Raji (cell line): ENCODE data around the gene FBN1.

Experiments used
- POLR2A ChIP-seq: IDR thresholded peaks from 2 replicates; pipeline ENCODE4 v1.6.1; 2011; ENCODE audit warnings: low read depth, low read length, control low read depth; ENCODE audit not compliant: insufficient read depth

FBN1 gene

GRCh38 chr15:48645558-48646330 is at the start of gene FBN1:
Gene FBN1, minus strand, starts transcription at chr15:48645709. Its CDS starts 940 bp downstream, at chr15:48644769.
- TF ChIP-seq POLR2A = no peak

- TF ChIP-seq POLR2A = no peak
Observed at GRCh38 chr15:48693484-48693883, 48.0 kb upstream of the FBN1 start.

- no peak for TF ChIP-seq POLR2A
Observed at GRCh38 chr15:48688493-48688892, 43.0 kb upstream of the FBN1 start.

GRCh38 chr15:48683991-48684765 is 38.7 kb upstream of the FBN1 start:
- TF ChIP-seq POLR2A = no peak

- TF ChIP-seq POLR2A = no peak
Observed at GRCh38 chr15:48682942-48683651, 37.6 kb upstream of the FBN1 start.

- TF ChIP-seq POLR2A = no peak
Observed at GRCh38 chr15:48681353-48681752, 35.8 kb upstream of the FBN1 start.

- TF ChIP-seq POLR2A = no peak
Observed at GRCh38 chr15:48680841-48681240, 35.3 kb upstream of the FBN1 start.

GRCh38 chr15:48679952-48680351 is 34.4 kb upstream of the FBN1 start:
- no peak for TF ChIP-seq POLR2A

- TF ChIP-seq POLR2A = no peak
Observed at GRCh38 chr15:48678851-48679250, 33.3 kb upstream of the FBN1 start.

- TF ChIP-seq POLR2A = no peak
Observed at GRCh38 chr15:48677821-48678220, 32.3 kb upstream of the FBN1 start.

GRCh38 chr15:48675436-48675835 is 29.9 kb upstream of the FBN1 start:
- no peak for TF ChIP-seq POLR2A

- TF ChIP-seq POLR2A = no peak
Observed at GRCh38 chr15:48674876-48675275, 29.4 kb upstream of the FBN1 start.

GRCh38 chr15:48672206-48672605 is 26.7 kb upstream of the FBN1 start:
- TF ChIP-seq POLR2A = no peak

- TF ChIP-seq POLR2A = no peak
Observed at GRCh38 chr15:48671103-48672022, 25.9 kb upstream of the FBN1 start.

- no peak for TF ChIP-seq POLR2A
Observed at GRCh38 chr15:48667701-48668100, 22.2 kb upstream of the FBN1 start.

- TF ChIP-seq POLR2A = no peak
Observed at GRCh38 chr15:48664436-48664835, 18.9 kb upstream of the FBN1 start.
